Activated naive CD4-positive, alpha-beta T cell treated with anti-CD3 and anti-CD28 coated beads for 36 hours (primary cell): ENCODE results near the gene SRRM5. TPM values are rescaled to one million over a fixed set of nuclear protein-coding genes. Genes with fewer than 3 reads are reported as not detected.

Source experiments
- CTCF ChIA-PET: fragments of 350-600 bp; sonication (Branson Sonifier 250); formaldehyde crosslinking; loops from one replicate; lab custom pipeline; 2021; ENCODE audit warnings: antibody characterized with exemption; lab: Charles Lee
- DNase-seq: peaks from one replicate; pipeline ENCODE4 v3.0.0-alpha.2; 2020
- H3K27ac Mint-ChIP-seq: one replicate; pipeline ENCODE4 v1.8.0; 2021; ENCODE audit warnings: mild to moderate bottlenecking, mixed read lengths
- H3K27me3 Mint-ChIP-seq: one replicate; pipeline ENCODE4 v1.8.0; 2021; ENCODE audit warnings: low read depth, mixed read lengths
- H3K36me3 Mint-ChIP-seq: one replicate; pipeline ENCODE4 v1.8.0; 2021; ENCODE audit warnings: low read depth, mixed read lengths
- H3K4me1 Mint-ChIP-seq: one replicate; pipeline ENCODE4 v1.8.0; 2021; ENCODE audit warnings: low read depth, mixed read lengths
- H3K4me3 Mint-ChIP-seq: one replicate; pipeline ENCODE4 v1.8.0; 2021; ENCODE audit warnings: mild to moderate bottlenecking, moderate library complexity, mixed read lengths
- H3K9me3 Mint-ChIP-seq: one replicate; pipeline ENCODE4 v1.8.0; 2021; ENCODE audit warnings: mixed read lengths
- intact Hi-C: fragments of 100-400 bp; cut with micrococcal nuclease; formaldehyde crosslinking; loops from one replicate; pipeline ENCODE4 v1.15.1; 2023
- total RNA-seq, 2 experiments: library from RNA; stranded (reverse); gene quantifications; one replicate each; pipeline ENCODE4 v1.2.3, GENCODE V29; 2021

The SRRM5 gene
- total RNA-seq: under 1 TPM; 0.21 to 0.27 TPM

DNA sequence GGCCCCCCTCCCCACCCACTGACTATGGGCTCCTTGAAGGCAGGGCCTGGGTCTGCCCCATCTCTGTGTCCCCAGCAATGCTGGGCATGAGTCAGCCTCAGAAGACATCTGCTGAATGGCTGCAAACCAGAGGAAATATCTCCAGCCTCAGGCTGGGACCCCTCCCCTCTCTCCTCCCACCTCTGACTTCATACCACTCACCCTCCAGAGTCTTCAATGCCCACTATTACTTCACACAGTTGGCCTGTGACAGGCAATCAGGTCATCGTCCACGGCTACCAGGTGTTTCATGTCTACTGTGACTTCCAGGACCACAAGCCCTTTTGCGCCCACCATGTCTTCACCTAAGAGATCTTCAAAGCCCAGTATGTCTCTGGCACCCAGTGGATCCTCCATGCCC is at the start of gene SRRM5:
Gene SRRM5, plus strand, starts transcription at position 301 of the 400 bp plus-strand sequence. Its CDS starts 34 bp downstream, at position 335.
- no peak for DNase-seq
- Mint-ChIP-seq H3K9me3 (no peaks in the 10 kb centered on the region), H3K4me1 (peaks cover 9% of the 10 kb centered on the region), H3K27me3 (no peaks in the 10 kb centered on the region), H3K4me3 (no peak within 1 kb of the TSS), H3K36me3 (peaks cover 9% of the 10 kb centered on the region), H3K27ac (no peak within 1 kb of the TSS)
- intact Hi-C loops: no loop called here
- CTCF ChIA-PET: no interaction called here

DNA sequence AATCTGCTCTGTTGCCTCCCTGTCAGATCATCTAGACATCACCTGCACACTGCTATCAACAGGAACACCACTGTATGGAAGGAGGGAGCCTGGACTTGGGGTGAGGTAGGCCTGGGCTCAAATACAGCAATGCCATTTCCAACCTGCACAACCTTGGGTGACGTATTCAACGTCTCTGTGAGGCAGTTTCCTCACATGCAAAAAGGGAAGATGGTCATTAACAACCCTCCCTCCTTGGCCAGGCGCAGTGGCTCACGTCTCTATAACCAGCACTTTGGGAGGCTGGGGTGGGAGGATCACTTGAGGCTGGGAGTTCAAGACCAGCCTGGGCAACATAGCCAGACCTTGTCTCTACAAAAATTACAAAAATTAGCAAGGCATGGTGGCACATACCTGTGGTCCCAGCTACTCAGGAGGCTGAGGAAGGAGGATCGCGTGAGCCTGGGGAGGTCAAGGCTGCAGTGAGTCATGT is 49.6 kb upstream of the SRRM5 start:
- intact Hi-C loops: loop anchor here (1.0 to 2.0 kb wide), 5 partner anchors 13 to 57 kb away; partner anchors contain the start of genes IRGQ, PINLYP, XRCC1 and ZNF428
- no peak for DNase-seq
- H3K4me1 Mint-ChIP-seq: peaks cover 46% of the 10 kb centered on the region
- H3K27ac Mint-ChIP-seq: peak overlapping the region; percentile 96
- H3K36me3 Mint-ChIP-seq: peaks cover 18% of the 10 kb centered on the region
- no peaks in the 10 kb centered on the region for H3K27me3 Mint-ChIP-seq
- peak overlapping the region; percentile 25 for H3K4me3 Mint-ChIP-seq
- no peaks in the 10 kb centered on the region for H3K9me3 Mint-ChIP-seq
- CTCF ChIA-PET: no interaction called here

GRCh38 chr19:43562698-43563241 is 49.1 kb upstream of the SRRM5 start:
- Mint-ChIP-seq H3K4me1 (peaks cover 45% of the 10 kb centered on the region), H3K27ac (peak overlapping the region; percentile 96), H3K27me3 (no peaks in the 10 kb centered on the region), H3K9me3 (no peaks in the 10 kb centered on the region), H3K36me3 (peaks cover 15% of the 10 kb centered on the region), H3K4me3 (peak overlapping the region; percentile 25)
- CTCF ChIA-PET: no interaction called here
- intact Hi-C loops: loop anchor here (1.0 to 2.0 kb wide), 5 partner anchors 13 to 57 kb away; partner anchors contain the start of genes IRGQ, PINLYP, XRCC1 and ZNF428
- DNase-seq: peak; percentile 88

DNA sequence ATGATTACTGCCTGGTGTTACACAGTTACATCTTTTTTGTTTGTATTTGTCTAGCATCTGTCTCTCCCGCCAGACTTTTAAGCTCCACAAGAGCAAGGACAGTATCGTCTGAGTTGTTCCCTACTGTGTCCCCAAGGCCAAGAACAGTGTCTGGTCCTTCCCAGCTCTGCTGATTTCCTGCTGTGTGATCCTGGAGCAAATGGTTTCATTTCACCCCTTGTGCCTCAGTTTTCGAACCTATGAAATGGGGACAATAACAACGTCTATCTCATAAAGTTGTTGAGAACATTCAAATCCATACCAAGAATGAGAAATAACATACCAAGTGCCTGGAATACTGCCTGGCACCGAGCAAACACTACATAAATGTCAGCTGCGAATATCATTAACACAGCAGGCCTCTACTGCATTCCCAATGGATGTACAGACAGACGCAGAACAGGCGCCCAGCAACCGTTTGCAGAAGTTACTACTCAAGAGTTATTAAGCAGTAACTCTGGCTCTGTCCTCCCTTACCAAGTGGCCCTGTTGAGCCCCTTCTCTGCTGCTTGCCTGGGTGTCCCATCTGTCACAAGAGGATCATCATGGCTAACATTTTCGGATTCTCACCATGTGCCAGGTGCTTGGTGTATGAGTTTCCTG is 48.0 kb upstream of the SRRM5 start:
- Mint-ChIP-seq H3K4me1 (peaks cover 45% of the 10 kb centered on the region), H3K4me3 (peak overlapping the region; percentile 4), H3K9me3 (no peaks in the 10 kb centered on the region), H3K27ac (peak overlapping the region; percentile 96), H3K27me3 (no peaks in the 10 kb centered on the region), H3K36me3 (peaks cover 15% of the 10 kb centered on the region)
- CTCF ChIA-PET: interaction anchor here (0.7 to 2.9 kb wide), 4 partner anchors 9 to 131 kb away, joined by 3 to 14 read pairs (median 4); partner anchors contain the start of genes IRGQ and ZNF576
- no peak for DNase-seq
- intact Hi-C loops: loop anchor here (2.0 kb wide), 1 partner anchor 17 kb away; no protein-coding TSS in a partner anchor

DNA sequence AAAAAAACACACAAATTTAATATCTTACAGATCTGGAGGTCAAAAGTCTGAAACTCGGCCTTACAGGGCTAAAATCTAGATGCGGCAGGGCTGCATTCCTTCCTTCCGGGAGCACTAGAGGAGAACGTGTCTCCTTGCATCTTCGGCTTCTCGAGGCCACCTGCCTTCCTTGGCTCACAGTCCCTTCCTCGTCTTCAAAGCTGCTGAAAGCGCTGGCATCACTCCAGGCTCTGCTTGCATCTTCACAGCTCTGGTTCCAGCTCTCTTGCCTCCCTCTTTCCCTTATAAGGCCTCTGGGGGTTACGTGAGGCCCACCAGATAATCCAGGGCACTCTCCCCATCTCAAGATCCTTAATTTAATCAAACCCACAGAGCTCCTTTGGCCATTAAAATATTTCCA is 47.1 kb upstream of the SRRM5 start:
- Mint-ChIP-seq H3K9me3 (no peaks in the 10 kb centered on the region), H3K4me1 (peaks cover 43% of the 10 kb centered on the region), H3K27me3 (no peaks in the 10 kb centered on the region), H3K4me3 (no peak overlapping the region), H3K27ac (peak overlapping the region; percentile 7), H3K36me3 (peaks cover 13% of the 10 kb centered on the region)
- CTCF ChIA-PET: interaction anchor here (0.7 to 2.9 kb wide), 4 partner anchors 10 to 88 kb away, joined by 3 to 14 read pairs (median 6); partner anchors contain the start of genes IRGQ, XRCC1 and ZNF576
- no peak for DNase-seq
- intact Hi-C loops: no loop called here

- DNase-seq: no peak
- Mint-ChIP-seq H3K27me3 (no peaks in the 10 kb centered on the region), H3K36me3 (peaks cover 11% of the 10 kb centered on the region), H3K4me3 (no peak overlapping the region), H3K27ac (no peak overlapping the region), H3K4me1 (peaks cover 22% of the 10 kb centered on the region), H3K9me3 (no peaks in the 10 kb centered on the region)
- CTCF ChIA-PET: interaction anchor here (5.2 kb wide), 1 partner anchor 14 kb away, joined by 28 read pairs; no protein-coding TSS in a partner anchor
- intact Hi-C loops: no loop called here
Observed at GRCh38 chr19:43569657-43570056, 42.2 kb upstream of the SRRM5 start.

DNA sequence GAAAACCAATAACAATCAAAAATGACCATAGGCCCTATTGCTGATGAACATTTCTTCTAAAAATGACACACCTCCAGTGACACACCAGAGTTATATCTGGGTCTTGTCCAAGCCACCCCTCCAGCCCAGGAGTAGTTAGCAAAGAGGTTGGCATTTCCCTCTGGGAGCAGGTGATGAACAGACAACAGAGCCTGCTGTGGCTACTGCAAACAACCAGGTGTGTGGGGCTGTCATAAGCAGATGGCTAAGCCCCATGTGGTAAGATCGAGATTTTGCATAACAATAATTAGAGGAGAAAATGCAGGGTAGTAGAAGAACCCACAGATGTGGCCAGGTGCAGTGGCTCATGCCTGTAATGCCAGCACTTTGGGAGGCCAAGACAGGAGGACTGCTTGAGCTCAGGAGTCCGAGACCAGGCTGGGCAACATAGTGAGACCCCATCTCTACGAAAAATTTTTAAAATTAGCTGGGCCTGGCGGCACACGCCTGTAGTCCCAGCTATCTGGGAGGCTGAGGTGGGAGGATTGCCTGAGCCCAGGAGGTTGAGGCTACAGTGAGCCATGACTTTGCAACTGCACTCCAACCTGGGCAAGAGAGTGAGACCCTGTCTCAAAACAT is 41.6 kb upstream of the SRRM5 start:
- DNase-seq: no peak
- Mint-ChIP-seq H3K27ac (no peak overlapping the region), H3K27me3 (no peaks in the 10 kb centered on the region), H3K4me3 (no peak overlapping the region), H3K9me3 (no peaks in the 10 kb centered on the region), H3K36me3 (peaks cover 14% of the 10 kb centered on the region), H3K4me1 (peaks cover 22% of the 10 kb centered on the region)
- intact Hi-C loops: no loop called here
- CTCF ChIA-PET: interaction anchor here (1.5 to 5.2 kb wide), 2 partner anchors 14 to 24 kb away, joined by 11 to 28 read pairs; no protein-coding TSS in a partner anchor

GRCh38 chr19:43572171-43572588 is 39.7 kb upstream of the SRRM5 start:
- CTCF ChIA-PET: interaction anchor here (1.2 to 5.2 kb wide), 2 partner anchors 16 to 20 kb away, joined by 5 to 28 read pairs; no protein-coding TSS in a partner anchor
- H3K27ac Mint-ChIP-seq: peak overlapping the region; percentile 19
- no peaks in the 10 kb centered on the region for H3K9me3 Mint-ChIP-seq
- H3K36me3 Mint-ChIP-seq: peaks cover 14% of the 10 kb centered on the region
- H3K27me3 Mint-ChIP-seq: no peaks in the 10 kb centered on the region
- peaks cover 31% of the 10 kb centered on the region for H3K4me1 Mint-ChIP-seq
- intact Hi-C loops: no loop called here
- DNase-seq: no peak
- no peak overlapping the region for H3K4me3 Mint-ChIP-seq

DNA sequence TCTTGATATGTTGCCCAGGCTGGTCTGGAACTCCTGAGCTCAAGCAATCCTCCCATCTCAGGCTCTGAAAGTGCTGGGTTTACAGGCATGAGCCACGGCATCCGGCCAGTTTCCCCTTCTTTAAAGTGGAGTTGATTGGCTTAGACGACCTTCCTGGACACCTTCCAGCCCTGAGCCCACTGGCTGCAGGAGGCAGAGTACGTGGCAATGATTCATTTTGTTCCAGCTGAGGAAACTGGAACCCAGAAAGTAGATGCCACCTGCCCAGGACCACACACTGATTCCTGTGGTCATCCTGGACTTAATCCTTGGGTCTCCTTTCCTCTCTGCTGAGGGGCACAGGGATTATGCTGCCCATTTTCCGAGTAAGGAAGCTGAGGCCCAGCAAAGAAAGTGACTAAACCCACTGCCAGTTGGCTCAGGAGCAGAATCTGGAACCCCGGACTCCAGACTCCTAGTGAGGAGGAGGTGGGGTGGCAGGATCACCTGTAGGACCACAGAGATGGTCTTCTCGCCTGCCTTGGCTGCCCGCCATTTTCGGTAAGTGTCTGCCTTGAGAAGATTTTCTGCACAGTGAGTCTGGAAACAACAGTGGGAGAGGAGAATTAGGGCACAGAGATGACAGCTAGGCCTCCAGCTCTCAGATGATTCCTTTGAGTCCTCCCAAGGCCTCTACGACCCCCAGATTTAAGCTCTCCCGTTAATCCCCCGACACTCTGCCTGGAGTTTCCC is 37.3 kb upstream of the SRRM5 start:
- DNase-seq: no peak
- Mint-ChIP-seq H3K36me3 (peaks cover 14% of the 10 kb centered on the region), H3K4me3 (peak overlapping the region; percentile 95), H3K27me3 (no peaks in the 10 kb centered on the region), H3K27ac (peak overlapping the region; percentile 94), H3K9me3 (no peaks in the 10 kb centered on the region), H3K4me1 (peaks cover 35% of the 10 kb centered on the region)
- CTCF ChIA-PET: interaction anchor here (0.6 to 3.1 kb wide), 8 partner anchors 9 to 1169 kb away, joined by 3 to 29 read pairs (median 4); no protein-coding TSS in a partner anchor
- intact Hi-C loops: loop anchor here (1.0 to 2.0 kb wide), 6 partner anchors 12 to 210 kb away; partner anchors contain the start of genes IRGQ, ZNF428, ZNF575 and ZNF576

DNA sequence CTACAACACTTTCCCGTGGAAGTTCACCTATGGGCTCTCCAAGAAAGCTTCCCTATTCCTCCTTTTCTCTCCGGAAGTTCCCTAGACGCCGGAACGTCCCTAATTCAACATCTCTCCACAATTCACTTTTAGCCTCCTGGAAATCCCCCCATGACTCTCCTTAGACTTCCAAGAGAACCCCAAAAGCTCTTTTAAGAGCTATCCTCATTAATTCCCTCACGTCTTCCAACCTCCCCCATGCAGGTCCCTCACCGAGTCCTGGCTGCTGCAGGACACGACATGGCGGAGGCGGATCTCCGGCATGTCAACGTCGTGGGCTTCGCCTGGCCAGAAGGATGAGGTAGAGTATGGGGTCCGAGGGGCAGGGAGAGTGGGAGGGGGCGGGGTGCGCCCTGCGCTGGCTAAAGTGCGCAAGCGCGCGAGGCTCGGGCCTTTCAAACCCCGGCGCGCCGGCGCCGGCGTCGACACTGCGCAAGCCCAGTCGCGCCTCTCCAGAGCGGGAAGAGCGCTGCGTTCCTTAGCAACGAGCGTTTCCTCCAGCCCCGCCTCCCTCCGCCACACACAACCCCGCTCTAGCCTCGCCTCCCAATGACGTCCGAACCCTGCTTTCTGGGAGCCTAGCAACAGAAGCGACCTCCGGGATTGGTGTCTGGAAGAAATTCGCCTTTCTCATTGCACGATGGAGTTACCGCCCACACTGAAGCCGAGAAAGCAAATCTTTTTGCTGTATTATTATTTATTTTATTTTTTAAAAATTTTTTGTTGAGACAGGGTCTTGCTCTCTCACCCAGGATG is 36.5 kb upstream of the SRRM5 start, which contains the start of the genes PINLYP and XRCC1:
Gene PINLYP, plus strand, starts transcription at position 646 of the 795 bp plus-strand sequence. CDS start 1,391 bp downstream, outside the sequence.
Gene XRCC1, minus strand, starts transcription at position 372 of the 795 bp plus-strand sequence. Its CDS starts 69 bp downstream, at position 303.
- peak; percentile 99 for DNase-seq
- Mint-ChIP-seq H3K9me3 (no peaks in the 10 kb centered on the region), H3K4me3 (peak within 1 kb of the TSS; percentile 95), H3K27me3 (no peaks in the 10 kb centered on the region), H3K4me1 (peaks cover 37% of the 10 kb centered on the region), H3K27ac (peak within 1 kb of the TSS; percentile 94), H3K36me3 (peaks cover 14% of the 10 kb centered on the region)
- intact Hi-C loops: loop anchor here (1.0 to 2.0 kb wide), 6 partner anchors 13 to 209 kb away; partner anchors contain the start of genes IRGQ, ZNF428, ZNF575 and ZNF576
- CTCF ChIA-PET: interaction anchor here (0.6 to 3.1 kb wide), 6 partner anchors 10 to 113 kb away, joined by 3 to 29 read pairs (median 6); no protein-coding TSS in a partner anchor
